ENCODE results near the gene TEX2. TPM values are rescaled to one million over a fixed set of nuclear protein-coding genes. Genes with fewer than 3 reads are reported as not detected.

Gene TEX2
- total and polyA plus RNA-seq, 2 of the 13 experiments (the other 11 are each of a cell fraction or from before 2014, with no cell fraction given), result 21.4 to 37.7 TPM

DNA sequence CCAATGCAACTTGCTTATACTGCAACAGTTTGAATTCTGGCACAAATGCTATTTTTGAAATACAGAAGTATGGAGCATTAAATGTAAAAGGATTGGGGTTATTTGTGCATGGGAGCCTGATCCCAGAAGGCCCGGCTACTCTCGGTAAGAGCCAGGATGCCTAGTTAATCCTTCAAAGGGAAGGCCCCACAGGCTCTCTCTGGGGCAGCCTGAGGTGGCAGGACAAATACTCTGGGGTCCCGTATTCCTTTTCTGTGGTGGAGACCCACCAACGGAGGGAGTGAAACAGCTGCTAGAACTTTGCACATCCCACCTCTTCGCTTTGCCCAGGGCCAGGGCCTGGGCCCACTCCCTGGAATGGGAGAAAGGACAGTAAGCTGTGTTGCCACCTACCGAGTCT, 163.5 kb downstream of the TEX2 start:
- Histone ChIP-seq H3K36me3 (replicated peaks in 1 of 2; ENCODE audit: control insufficient read depth in 1 of 2, insufficient read depth in 2 of 2, low read length in 2 of 2) (peaks cover 20 to 38% of the 10 kb centered on the region in 2 experiments), H3K4me1 (ENCODE audit: insufficient read depth, low read length) (peaks cover 29% of the 10 kb centered on the region), H3K27me3 (ENCODE audit: control insufficient read depth in 1 of 2, insufficient read depth in 2 of 2, low read length in 2 of 2) (no peaks in the 10 kb centered on the region), H3K9ac (ENCODE audit: insufficient read depth, low read depth, low read length) (no peak overlapping the region), H2AFZ (ENCODE audit: low read length) (no peak overlapping the region), H3K4me3 (replicated peaks in 1 of 3; ENCODE audit: insufficient read depth in 1 of 3, low read depth in 2 of 3, low read length in 3 of 3) (no peak overlapping the region), H3K27ac (ENCODE audit: extremely low read length, insufficient read depth, low read length) (no peak overlapping the region), H4K20me1 (ENCODE audit: insufficient read depth, low read length) (no peaks in the 10 kb centered on the region), H3K4me2 (ENCODE audit: low read depth, low read length) (no peak overlapping the region), H3K79me2 (ENCODE audit: insufficient read depth, low read length) (no peaks in the 10 kb centered on the region), H3K9me3 (ENCODE audit: low read length) (no peaks in the 10 kb centered on the region)
- ATAC-seq (peak; percentile 38; the same call in 2 of the 3 replicates), FAIRE-seq (no peak), DNase-seq (ENCODE audit: low spot score) (no peak)
- intact Hi-C loops (cut with micrococcal nuclease; ENCODE audit: unreplicated experiment), result no loop called here
- in situ Hi-C loops (cut with HindIII; ENCODE audit: extremely low pct_ligation_motif_present, low pct_unique_long_range_greater_than_20kb), result no loop called here
- POLR2A ChIA-PET, result no interaction called here
- TF ChIP-seq ARID4A (CRISPR knock-in tag; IDR thresholded peaks at IDR 0.05; ENCODE audit: borderline replicate concordance) (no peak), HOXA3 (CRISPR knock-in tag; IDR thresholded peaks at IDR 0.05) (no peak), RELA (CRISPR knock-in tag; IDR thresholded peaks at IDR 0.05) (no peak), ZNF772 (CRISPR knock-in tag; IDR thresholded peaks at IDR 0.05) (0 out of 2 replicates have a peak, but pooled peaks have one; percentile 24), KDM2A (CRISPR knock-in tag; IDR thresholded peaks at IDR 0.05; ENCODE audit: borderline replicate concordance, low read depth) (no peak), ZNF589 (CRISPR knock-in tag; conservative IDR thresholded peaks at IDR 0.05) (no peak)
- CTCF ChIA-PET (ENCODE audit: low intra/inter-chr PET ratio, low total read pairs), result no interaction called here
- WGBS (ENCODE audit: low lambda C conversion rate), result 92% methylated on average over 6 of the region's 6 CpGs
- BruUV-seq (replicated peaks), result no TSS peak

Small RNA genes within 50 kb of the gene (small RNA-seq; reads per million reads assigned to genes)
- 1,808 to 22,306 (median 6,729) reads per million in 3 experiments for gene SNORD104 (ENCODE audit: insufficient read depth in 2 of 3, insufficient read length in 3 of 3, low read depth in 2 of 3, low replicate concordance in 1 of 3)

Other genes starting within 250 kb of the TEX2 start
- gene ICAM2, start 242.6 kb downstream of the TEX2 start, total RNA-seq (2016; rRNA removed; fragmentation: Illumina TruSeq; extraction: Trizol), result 7.9 and 10.9 TPM in 2 replicates
- 20.8 and 21.4 TPM in 2 replicates for gene ICAM2, start 242.6 kb downstream of the TEX2 start, polyA plus RNA-seq (2011; rRNA removed)
- gene ERN1, start 133.1 kb downstream of the TEX2 start, total RNA-seq (2016; rRNA removed; fragmentation: Illumina TruSeq; extraction: Trizol), result 4.1 and 6.0 TPM in 2 replicates
- gene ERN1, start 133.1 kb downstream of the TEX2 start, polyA plus RNA-seq (2011; rRNA removed), result 12.7 and 15.7 TPM in 2 replicates
- gene PECAM1, start 127.6 kb upstream of the TEX2 start, total RNA-seq (2016; rRNA removed; fragmentation: Illumina TruSeq; extraction: Trizol), result 0.24 and 0.90 TPM in 2 replicates
- 2.5 and 4.1 TPM in 2 replicates for gene PECAM1, start 127.6 kb upstream of the TEX2 start, polyA plus RNA-seq (2011; rRNA removed)
- gene MILR1, start 185.9 kb upstream of the TEX2 start, total RNA-seq (2016; rRNA removed; fragmentation: Illumina TruSeq; extraction: Trizol), result 0.27 TPM in 1 of 2 replicates, not detected in the other
- 0.98 and 1.7 TPM in 2 replicates for gene MILR1, start 185.9 kb upstream of the TEX2 start, polyA plus RNA-seq (2011; rRNA removed)
- 16.2 and 25.5 TPM in 2 replicates for gene POLG2, start 233.8 kb upstream of the TEX2 start, total RNA-seq (2016; rRNA removed; fragmentation: Illumina TruSeq; extraction: Trizol)
- gene POLG2, start 233.8 kb upstream of the TEX2 start, polyA plus RNA-seq (2011; rRNA removed), result 19.6 and 21.1 TPM in 2 replicates
- gene DDX5, start 243.0 kb upstream of the TEX2 start, total RNA-seq (2016; rRNA removed; fragmentation: Illumina TruSeq; extraction: Trizol), result 503 and 539 TPM in 2 replicates
- gene DDX5, start 243.0 kb upstream of the TEX2 start, polyA plus RNA-seq (2011; rRNA removed), result 622 and 684 TPM in 2 replicates
- gene CEP95, start 243.7 kb upstream of the TEX2 start, total RNA-seq (2016; rRNA removed; fragmentation: Illumina TruSeq; extraction: Trizol), result 31.9 and 68.8 TPM in 2 replicates
- 58.6 and 65.9 TPM in 2 replicates for gene CEP95, start 243.7 kb upstream of the TEX2 start, polyA plus RNA-seq (2011; rRNA removed)

Measured in HepG2 (cell line).